ENCODE results near the gene MLLT10. TPM values are rescaled to one million over a fixed set of nuclear protein-coding genes. Genes with fewer than 3 reads are reported as not detected.

The MLLT10 gene
- total RNA-seq, 2 experiments from 2014 or later = 33.9 to 36.2 TPM

DNA sequence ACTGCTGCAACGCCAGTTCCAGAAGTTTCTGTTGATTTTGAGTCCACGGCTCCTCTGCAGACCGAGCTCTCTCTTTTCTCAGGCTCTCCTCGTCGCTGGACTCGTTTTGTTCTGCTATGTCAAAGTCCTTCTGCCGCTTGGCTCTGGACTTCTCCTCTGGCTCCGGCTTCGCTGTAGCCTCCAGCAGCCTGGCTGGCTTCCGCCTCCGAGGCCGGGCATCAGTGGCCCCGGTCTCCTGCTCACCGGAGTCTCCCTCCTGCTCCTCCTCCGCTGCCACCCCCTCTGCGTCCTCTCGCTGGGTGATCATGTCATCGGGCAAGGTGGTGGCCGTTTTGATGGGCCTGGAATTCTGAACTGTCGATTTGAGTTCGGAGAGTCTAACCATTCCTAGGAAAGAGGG, 225.2 kb downstream of the MLLT10 start:
- Mint-ChIP-seq H3K36me3 (peaks cover 8% of the 10 kb centered on the region), H3K27me3 (no peaks in the 10 kb centered on the region), H3K4me1 (no peaks in the 10 kb centered on the region), H3K4me3 (no peak overlapping the region), H3K9me3 (no peaks in the 10 kb centered on the region), H3K27ac (no peak overlapping the region)
- no peak for DNase-seq

DNA sequence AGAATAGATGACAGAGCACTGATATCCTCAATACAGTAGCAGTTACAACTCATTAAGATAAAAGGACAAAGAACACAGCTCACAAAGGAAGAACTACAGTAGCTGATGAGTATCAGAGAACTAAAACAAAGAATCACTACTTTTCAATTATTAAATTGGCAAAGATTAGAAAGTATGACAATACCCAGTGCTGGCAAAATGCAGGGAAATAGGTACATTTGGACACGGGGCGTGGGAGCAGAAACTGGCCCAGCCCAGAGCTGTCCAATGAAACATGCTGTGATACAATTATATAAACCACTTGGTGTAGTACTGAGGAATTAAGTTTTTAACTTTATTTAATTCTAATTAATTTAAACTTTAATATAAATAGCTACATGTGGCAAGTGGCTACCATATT, 226.3 kb downstream of the MLLT10 start:
- DNase-seq = no peak
- peaks cover 3% of the 10 kb centered on the region for H3K4me1 Mint-ChIP-seq
- H3K27ac Mint-ChIP-seq = no peak overlapping the region
- peaks cover 8% of the 10 kb centered on the region for H3K36me3 Mint-ChIP-seq
- no peaks in the 10 kb centered on the region for H3K9me3 Mint-ChIP-seq
- no peaks in the 10 kb centered on the region for H3K27me3 Mint-ChIP-seq
- H3K4me3 Mint-ChIP-seq = no peak overlapping the region

DNA sequence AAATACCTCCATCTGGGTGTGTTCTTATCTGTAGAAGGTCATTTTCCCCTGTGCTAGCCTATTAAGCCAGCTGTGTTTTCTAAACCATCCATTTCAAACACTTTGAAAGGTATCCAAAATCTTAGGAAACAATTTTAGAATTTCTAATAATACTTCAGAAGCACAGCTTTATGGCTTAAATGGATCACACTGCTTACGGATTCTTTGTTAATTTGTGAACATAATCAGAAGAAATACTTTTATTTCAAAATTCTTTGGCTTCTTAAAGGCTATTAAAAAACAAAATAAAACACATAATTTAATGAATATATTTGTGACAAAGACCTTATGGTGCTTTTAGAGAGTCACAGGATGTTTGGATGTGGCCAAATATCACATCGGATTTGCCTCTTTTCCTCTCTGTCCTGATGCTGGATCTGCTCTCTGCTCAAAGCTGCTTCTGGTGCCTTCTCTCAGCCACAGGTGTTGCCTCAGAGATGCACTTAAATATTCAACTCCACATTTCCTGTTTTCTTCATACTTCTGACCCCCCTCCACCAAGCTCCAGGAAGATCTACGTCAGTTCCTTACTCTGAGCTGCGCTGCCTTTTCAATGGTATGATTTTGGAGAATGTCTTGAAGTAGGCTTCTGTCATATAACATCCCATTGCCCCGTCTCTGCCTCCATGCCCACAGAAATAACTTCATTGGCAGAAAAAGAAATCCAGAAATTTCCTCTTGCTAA, 230.6 kb downstream of the MLLT10 start:
- peaks cover 5% of the 10 kb centered on the region for H3K36me3 Mint-ChIP-seq
- DNase-seq = no peak
- no peak overlapping the region for H3K27ac Mint-ChIP-seq
- H3K4me3 Mint-ChIP-seq = no peak overlapping the region
- no peaks in the 10 kb centered on the region for H3K27me3 Mint-ChIP-seq
- peaks cover 3% of the 10 kb centered on the region for H3K4me1 Mint-ChIP-seq
- H3K9me3 Mint-ChIP-seq = no peaks in the 10 kb centered on the region

DNA sequence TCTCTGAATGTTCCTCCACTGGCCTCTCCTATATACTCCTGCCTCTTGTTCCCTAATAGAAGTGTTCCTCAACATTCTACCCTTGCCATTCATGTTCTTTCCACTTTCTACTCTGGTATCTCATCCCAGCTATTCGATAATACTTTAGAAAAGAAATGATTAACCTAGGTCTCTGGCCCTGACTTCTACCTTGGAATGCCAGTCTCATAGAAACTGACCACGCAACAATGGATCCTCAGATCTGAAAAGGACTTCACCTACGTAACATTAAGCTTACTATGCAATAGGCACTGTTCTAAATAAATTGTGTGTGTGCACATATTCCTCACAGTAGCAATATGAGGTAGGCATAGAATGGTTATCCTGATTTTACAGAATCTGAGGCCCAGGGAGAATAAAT, 235.0 kb downstream of the MLLT10 start:
- no peaks in the 10 kb centered on the region for H3K27me3 Mint-ChIP-seq
- H3K27ac Mint-ChIP-seq = no peak overlapping the region
- no peak for DNase-seq

DNA sequence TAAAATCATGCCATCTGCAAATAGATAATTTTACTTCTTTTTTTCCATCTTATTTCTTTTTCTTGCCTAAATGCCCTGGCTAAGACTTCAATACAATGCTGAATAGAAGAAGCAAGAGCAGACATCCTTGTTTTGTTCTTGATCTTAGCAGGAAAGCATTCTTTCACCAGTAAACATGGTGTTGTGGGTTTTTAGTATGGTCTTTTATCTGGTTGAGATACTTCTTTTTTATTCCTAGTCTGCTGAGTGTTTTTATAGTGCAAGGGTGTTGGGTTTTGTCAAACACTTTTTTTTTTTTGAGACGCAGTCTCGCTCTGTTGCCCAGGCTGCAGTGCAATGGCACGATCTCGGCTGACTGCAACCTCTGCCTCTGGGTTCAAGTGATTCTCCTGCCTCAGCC, 237.2 kb downstream of the MLLT10 start:
- no peak overlapping the region for H3K4me3 Mint-ChIP-seq
- DNase-seq = no peak
- H3K36me3 Mint-ChIP-seq = peaks cover 11% of the 10 kb centered on the region

More for the DNA sequence above, 235.0 kb downstream of the MLLT10 start:
- H3K9me3 Mint-ChIP-seq = peaks cover 2% of the 10 kb centered on the region
- H3K4me3 Mint-ChIP-seq = no peak overlapping the region
- peaks cover 6% of the 10 kb centered on the region for H3K4me1 Mint-ChIP-seq
- peaks cover 14% of the 10 kb centered on the region for H3K36me3 Mint-ChIP-seq

DNA sequence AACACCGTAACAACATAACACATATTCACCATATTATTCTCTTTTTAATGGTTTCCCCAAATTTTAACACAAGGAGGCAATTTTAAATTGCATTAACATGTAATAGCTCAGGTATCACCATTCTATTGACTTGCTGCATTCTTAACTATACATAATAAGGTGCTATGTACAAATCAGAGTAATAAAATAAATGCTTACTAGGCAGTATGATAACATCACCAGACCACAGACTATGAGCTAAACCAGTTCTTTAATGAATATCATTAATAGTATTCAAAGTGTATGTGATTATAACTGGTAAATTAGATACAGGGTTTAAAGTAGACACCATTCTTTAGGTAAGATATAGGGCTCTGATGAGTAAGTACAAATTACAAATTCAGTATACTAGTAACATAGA, 242.9 kb downstream of the MLLT10 start:
- Mint-ChIP-seq H3K4me3 (no peak overlapping the region), H3K27me3 (no peaks in the 10 kb centered on the region), H3K36me3 (peaks cover 39% of the 10 kb centered on the region), H3K9me3 (peaks cover 11% of the 10 kb centered on the region), H3K27ac (no peak overlapping the region), H3K4me1 (peaks cover 1% of the 10 kb centered on the region)
- no peak for DNase-seq

More for the DNA sequence above, 237.2 kb downstream of the MLLT10 start:
- Mint-ChIP-seq H3K9me3 (peaks cover 2% of the 10 kb centered on the region), H3K4me1 (peaks cover 2% of the 10 kb centered on the region), H3K27ac (no peak overlapping the region), H3K27me3 (no peaks in the 10 kb centered on the region)

DNA sequence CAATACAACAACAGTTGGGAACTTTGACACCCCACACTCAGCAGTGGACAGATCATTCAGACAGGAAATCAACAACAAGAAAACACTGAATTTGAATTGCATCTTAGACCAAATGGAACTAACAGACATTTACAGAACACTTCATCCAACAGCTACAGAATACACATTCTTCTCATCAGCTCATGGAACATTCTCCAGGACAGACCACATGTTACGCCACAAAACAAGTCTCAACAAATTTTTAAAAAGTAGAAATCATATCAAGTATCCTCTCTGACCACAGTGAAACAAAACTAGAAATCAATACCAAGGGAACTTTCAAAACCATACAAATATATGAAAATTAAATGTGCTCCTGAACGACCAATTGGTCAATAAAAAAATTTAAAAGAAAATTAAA, 257.2 kb downstream of the MLLT10 start:
- Mint-ChIP-seq H3K36me3 (peaks cover 41% of the 10 kb centered on the region), H3K9me3 (peaks cover 18% of the 10 kb centered on the region), H3K27ac (no peak overlapping the region), H3K4me1 (no peaks in the 10 kb centered on the region), H3K27me3 (no peaks in the 10 kb centered on the region), H3K4me3 (no peak overlapping the region)
- DNase-seq = no peak

Other genes with a start within 250 kb of the MLLT10 start
- under 1 TPM in 1 of 2 experiments, not detected in 1; 0.54 TPM for gene SKIDA1, start 8.6 kb upstream of the MLLT10 start, total RNA-seq

All from activated naive CD8-positive, alpha-beta T cell treated with anti-CD3 and anti-CD28 coated beads for 36 hours (primary cell).